ENCODE measurements around the gene CCND2. TPM values are rescaled to one million over a fixed set of nuclear protein-coding genes. Genes with fewer than 3 reads are reported as not detected.

Gene CCND2
- total RNA-seq, 2 donors from 2014 or later, result 378 to 404 TPM

GRCh38 chr12:4268329-4269181 lies 5.0 kb upstream of the CCND2 start:
- ATAC-seq (replicated peaks), result no peak
- H3K4me1 Mint-ChIP-seq, result peaks cover 10% of the 10 kb centered on the region
- H3K4me3 Mint-ChIP-seq, result peak overlapping the region; percentile 95
- H3K36me3 Mint-ChIP-seq (ENCODE audit: low read depth), result peaks cover 25% of the 10 kb centered on the region
- H3K27ac Mint-ChIP-seq, result peak overlapping the region; percentile 98
- H3K9me3 Mint-ChIP-seq, result no peaks in the 10 kb centered on the region
- H3K27me3 Mint-ChIP-seq, result peaks cover 5% of the 10 kb centered on the region

- peak; percentile 33 for ATAC-seq (replicated peaks)
- peaks cover 32% of the 10 kb centered on the region for H3K36me3 Mint-ChIP-seq (ENCODE audit: low read depth)
- H3K27me3 Mint-ChIP-seq, result peaks cover 5% of the 10 kb centered on the region
- peak overlapping the region; percentile 95 for H3K4me3 Mint-ChIP-seq
- peaks cover 10% of the 10 kb centered on the region for H3K4me1 Mint-ChIP-seq
- no peaks in the 10 kb centered on the region for H3K9me3 Mint-ChIP-seq
- H3K27ac Mint-ChIP-seq, result peak overlapping the region; percentile 98
Measured at GRCh38 chr12:4269279-4269991, 4.1 kb upstream of the CCND2 start.

GRCh38 chr12:4270016-4270830 lies 3.3 kb upstream of the CCND2 start:
- Mint-ChIP-seq H3K27ac (peak overlapping the region; percentile 98), H3K27me3 (peaks cover 5% of the 10 kb centered on the region), H3K36me3 (ENCODE audit: low read depth) (peaks cover 40% of the 10 kb centered on the region), H3K9me3 (no peaks in the 10 kb centered on the region), H3K4me1 (peaks cover 10% of the 10 kb centered on the region), H3K4me3 (peak overlapping the region; percentile 95)
- ATAC-seq (replicated peaks), result no peak

- H3K27ac Mint-ChIP-seq, result peak overlapping the region; percentile 98
- no peaks in the 10 kb centered on the region for H3K27me3 Mint-ChIP-seq
- H3K4me1 Mint-ChIP-seq, result peaks cover 10% of the 10 kb centered on the region
- no peaks in the 10 kb centered on the region for H3K9me3 Mint-ChIP-seq
- peak overlapping the region; percentile 95 for H3K4me3 Mint-ChIP-seq
- peaks cover 48% of the 10 kb centered on the region for H3K36me3 Mint-ChIP-seq (ENCODE audit: low read depth)
- peak; percentile 0 for ATAC-seq (replicated peaks)
Measured at GRCh38 chr12:4270831-4271716, 2.5 kb upstream of the CCND2 start.

- peak overlapping the region; percentile 98 for H3K27ac Mint-ChIP-seq
- H3K27me3 Mint-ChIP-seq, result no peaks in the 10 kb centered on the region
- H3K36me3 Mint-ChIP-seq (ENCODE audit: low read depth), result peaks cover 56% of the 10 kb centered on the region
- peak; percentile 61 for ATAC-seq (replicated peaks)
- H3K4me3 Mint-ChIP-seq, result peak overlapping the region; percentile 95
- peaks cover 14% of the 10 kb centered on the region for H3K4me1 Mint-ChIP-seq
- H3K9me3 Mint-ChIP-seq, result no peaks in the 10 kb centered on the region
Measured at GRCh38 chr12:4271717-4272423, 1.7 kb upstream of the CCND2 start.

- Mint-ChIP-seq H3K9me3 (no peaks in the 10 kb centered on the region), H3K36me3 (ENCODE audit: low read depth) (peaks cover 64% of the 10 kb centered on the region), H3K27me3 (no peaks in the 10 kb centered on the region), H3K4me3 (peak overlapping the region; percentile 95), H3K4me1 (peaks cover 19% of the 10 kb centered on the region), H3K27ac (peak overlapping the region; percentile 98)
- ATAC-seq (replicated peaks), result peak; percentile 16
Measured at GRCh38 chr12:4272424-4273272, 914 bp upstream of the CCND2 start.

- Mint-ChIP-seq H3K9me3 (no peaks in the 10 kb centered on the region), H3K4me1 (peaks cover 21% of the 10 kb centered on the region), H3K27me3 (no peaks in the 10 kb centered on the region), H3K27ac (peak overlapping the region; percentile 98), H3K4me3 (peak overlapping the region; percentile 95), H3K36me3 (ENCODE audit: low read depth) (peaks cover 70% of the 10 kb centered on the region)
- no peak for ATAC-seq (replicated peaks)
Measured at GRCh38 chr12:4273273-4273651, 300 bp upstream of the CCND2 start.

- peak overlapping the region; percentile 98 for H3K27ac Mint-ChIP-seq
- H3K4me1 Mint-ChIP-seq, result peaks cover 25% of the 10 kb centered on the region
- peaks cover 76% of the 10 kb centered on the region for H3K36me3 Mint-ChIP-seq (ENCODE audit: low read depth)
- ATAC-seq (replicated peaks), result no peak
- H3K27me3 Mint-ChIP-seq, result no peaks in the 10 kb centered on the region
- H3K9me3 Mint-ChIP-seq, result no peaks in the 10 kb centered on the region
- peak overlapping the region; percentile 95 for H3K4me3 Mint-ChIP-seq
Measured at GRCh38 chr12:4274396-4275015, 944 bp downstream of the CCND2 start.

GRCh38 chr12:4275016-4275869 lies 1.7 kb downstream of the CCND2 start:
- Mint-ChIP-seq H3K4me1 (peaks cover 29% of the 10 kb centered on the region), H3K4me3 (peak overlapping the region; percentile 95), H3K9me3 (no peaks in the 10 kb centered on the region), H3K27me3 (no peaks in the 10 kb centered on the region), H3K27ac (peak overlapping the region; percentile 98), H3K36me3 (ENCODE audit: low read depth) (peaks cover 84% of the 10 kb centered on the region)
- no peak for ATAC-seq (replicated peaks)

GRCh38 chr12:4275870-4276301 lies 2.3 kb downstream of the CCND2 start:
- ATAC-seq (replicated peaks), result no peak
- no peaks in the 10 kb centered on the region for H3K27me3 Mint-ChIP-seq
- H3K9me3 Mint-ChIP-seq, result no peaks in the 10 kb centered on the region
- peak overlapping the region; percentile 98 for H3K27ac Mint-ChIP-seq
- peak overlapping the region; percentile 95 for H3K4me3 Mint-ChIP-seq
- H3K4me1 Mint-ChIP-seq, result peaks cover 33% of the 10 kb centered on the region
- peaks cover 86% of the 10 kb centered on the region for H3K36me3 Mint-ChIP-seq (ENCODE audit: low read depth)

GRCh38 chr12:4276524-4277204 lies 3.1 kb downstream of the CCND2 start:
- Mint-ChIP-seq H3K9me3 (no peaks in the 10 kb centered on the region), H3K36me3 (ENCODE audit: low read depth) (peaks cover 93% of the 10 kb centered on the region), H3K27me3 (no peaks in the 10 kb centered on the region), H3K4me3 (peak overlapping the region; percentile 95), H3K27ac (peak overlapping the region; percentile 98), H3K4me1 (peaks cover 37% of the 10 kb centered on the region)
- ATAC-seq (replicated peaks), result peak; percentile 48

All from activated T-helper 17 cell treated with anti-CD3 and anti-CD28 coated beads, Interleukin-2, amount 50 U/mL, for 72 hours (primary cell).